Smooth muscle cell (in vitro differentiated cells): ENCODE results near the gene TMEM184B. TPM values are rescaled to one million over a fixed set of nuclear protein-coding genes. Genes with fewer than 3 reads are reported as not detected.

Source experiments
- DNase-seq: peaks from one replicate; lab custom pipeline; 2025; ENCODE audit not compliant: unreplicated experiment; lab: John Stamatoyannopoulos, UW
- H2AFZ ChIP-seq: fragments of 200-600 bp; sonication (generic); 2 replicates; pipeline ENCODE4 v1.6.0; 2016; ENCODE audit warnings: antibody characterized with exemption, low read depth, mild to moderate bottlenecking
- H3F3A ChIP-seq: fragments of 200-600 bp; sonication (generic); 2 replicates; pipeline ENCODE4 v1.6.0; 2017; ENCODE audit warnings: antibody characterized with exemption, low read depth
- H3K27ac ChIP-seq: fragments of 200-600 bp; sonication (generic); 2 replicates; pipeline ENCODE4 v1.5.1; 2016; ENCODE audit warnings: low read depth, mild to moderate bottlenecking
- H3K27me3 ChIP-seq: fragments of 200-600 bp; sonication (generic); 2 replicates; pipeline ENCODE4 v1.6.1; 2016; ENCODE audit warnings: low read depth, mild to moderate bottlenecking
- H3K36me3 ChIP-seq: fragments of 200-600 bp; sonication (generic); 2 replicates; pipeline ENCODE4 v1.5.1; 2016; ENCODE audit warnings: low read depth
- H3K4me1 ChIP-seq: fragments of 200-600 bp; sonication (generic); 2 replicates; pipeline ENCODE4 v1.5.1; 2016; ENCODE audit warnings: low read depth
- H3K4me2 ChIP-seq: fragments of 200-600 bp; sonication (generic); 2 replicates; pipeline ENCODE4 v1.6.0; 2016; ENCODE audit warnings: mild to moderate bottlenecking
- H3K4me3 ChIP-seq: fragments of 200-600 bp; sonication (generic); 2 replicates; pipeline ENCODE4 v1.5.1; 2016; ENCODE audit warnings: mild to moderate bottlenecking
- H3K79me2 ChIP-seq: fragments of 200-600 bp; sonication (generic); 2 replicates; pipeline ENCODE4 v1.6.0; 2016; ENCODE audit warnings: low read depth, mild to moderate bottlenecking
- H3K9ac ChIP-seq: fragments of 200-600 bp; sonication (generic); 2 replicates; pipeline ENCODE4 v1.6.0; 2016; ENCODE audit warnings: low read depth
- H3K9me3 ChIP-seq: fragments of 200-600 bp; sonication (generic); replicated peaks from 2 replicates; pipeline ENCODE4 v1.5.1; 2016; ENCODE audit warnings: low read depth
- H4K20me1 ChIP-seq: fragments of 200-600 bp; sonication (generic); 2 replicates; pipeline ENCODE4 v1.6.0; 2016; ENCODE audit warnings: low read depth
- CTCF ChIP-seq: fragments of 200-600 bp; sonication (generic); IDR thresholded peaks from 2 replicates; pipeline ENCODE4 v1.5.1; 2017; ENCODE audit warnings: borderline replicate concordance, mild to moderate bottlenecking, antibody characterized with exemption; ENCODE audit not compliant: insufficient read depth, poor library complexity, severe bottlenecking
- WGBS: methylation state at CpG from one replicate; pipeline ENCODE4 v1.1.7; 2016; ENCODE audit warnings: low lambda C conversion rate; 5-methylcytosine and 5-hydroxymethylcytosine counted together
- polyA plus RNA-seq: library from polyadenylated mRNA; unstranded; fragments of >200 nt; fragmentation: Nextera tagmentation; extraction: Ambion mirVana; gene quantifications from 2 replicates; pipeline ENCODE4 v1.2.1, GENCODE V29; 2016
- total RNA-seq: library from RNA; depleted of rRNA; stranded (reverse); fragments of >200 nt; gene quantifications from 2 replicates; pipeline ENCODE4 v1.2.3, GENCODE V29; 2014

Gene TMEM184B
- total and polyA plus RNA-seq, 2 experiments from 2014 or later = 34.1 to 96.3 TPM

- H3K9ac ChIP-seq = no peak overlapping the region
- H3K9me3 ChIP-seq = no peaks in the 10 kb centered on the region
- H3K4me3 ChIP-seq = no peak overlapping the region
- DNase-seq = no peak
- 94% methylated on average over 9 of the region's 9 CpGs for WGBS
- no peaks in the 10 kb centered on the region for H3F3A ChIP-seq
- no peaks in the 10 kb centered on the region for H3K4me1 ChIP-seq
- H3K4me2 ChIP-seq = no peak overlapping the region
- no peak overlapping the region for H2AFZ ChIP-seq
- no peaks in the 10 kb centered on the region for H3K79me2 ChIP-seq
- no peak overlapping the region for H3K27ac ChIP-seq
- H3K27me3 ChIP-seq = no peaks in the 10 kb centered on the region
- no peak for TF ChIP-seq CTCF
- H4K20me1 ChIP-seq = peaks cover 7% of the 10 kb centered on the region
- H3K36me3 ChIP-seq = no peaks in the 10 kb centered on the region
Observed at GRCh38 chr22:38230916-38231315, 41.9 kb downstream of the TMEM184B start.

GRCh38 chr22:38230108-38230825 is 42.5 kb downstream of the TMEM184B start:
- Histone ChIP-seq H3K4me3 (no peak overlapping the region), H3K4me1 (no peaks in the 10 kb centered on the region), H3K9me3 (no peaks in the 10 kb centered on the region), H3K27ac (no peak overlapping the region), H3K9ac (no peak overlapping the region), H3K36me3 (no peaks in the 10 kb centered on the region), H3K4me2 (no peak overlapping the region), H3K27me3 (no peaks in the 10 kb centered on the region), H4K20me1 (peaks cover 7% of the 10 kb centered on the region), H3F3A (no peaks in the 10 kb centered on the region), H2AFZ (no peak overlapping the region), H3K79me2 (no peaks in the 10 kb centered on the region)
- peak; percentile 39 for TF ChIP-seq CTCF
- WGBS = 74% methylated on average over 15 of the region's 15 CpGs
- no peak for DNase-seq

GRCh38 chr22:38228873-38229740 is 43.7 kb downstream of the TMEM184B start:
- no peak overlapping the region for H3K9ac ChIP-seq
- 93% methylated on average over 14 of the region's 14 CpGs for WGBS

More at GRCh38 chr22:38228873-38229740, 43.7 kb downstream of the TMEM184B start:
- Histone ChIP-seq H3K9me3 (no peaks in the 10 kb centered on the region), H3K4me2 (no peak overlapping the region), H3K79me2 (no peaks in the 10 kb centered on the region), H4K20me1 (peaks cover 7% of the 10 kb centered on the region), H3F3A (no peaks in the 10 kb centered on the region), H3K27ac (peak overlapping the region; percentile 52), H3K4me1 (no peaks in the 10 kb centered on the region), H3K36me3 (no peaks in the 10 kb centered on the region), H2AFZ (no peak overlapping the region), H3K27me3 (no peaks in the 10 kb centered on the region), H3K4me3 (no peak overlapping the region)
- no peak for TF ChIP-seq CTCF
- DNase-seq = no peak
